GM06990 (cell line): Measurements from ENCODE around the gene PPP1R1C.
A peak's percentile ranks its signal among the peaks of the same experiment; 100 is the strongest.

Experiments
- DNase-seq: peaks from one replicate; pipeline ENCODE4 v3.0.0-alpha.2; 2011; ENCODE audit not compliant: insufficient read length; ENCODE audit errors: extremely low read depth
- H3K27me3 ChIP-seq: replicated peaks from 2 replicates; pipeline ENCODE4 v1.6.0; 2011; ENCODE audit warnings: low read length; ENCODE audit not compliant: control insufficient read depth, insufficient read depth
- H3K36me3 ChIP-seq: 2 replicates; pipeline ENCODE4 v1.5.1; 2011; ENCODE audit warnings: low read length; ENCODE audit not compliant: control insufficient read depth, insufficient read depth
- H3K4me3 ChIP-seq: replicated peaks from 2 replicates; pipeline ENCODE4 v1.5.1; 2011; ENCODE audit warnings: low read depth, mild to moderate bottlenecking, control low read depth, low read length
- CTCF ChIP-seq: IDR thresholded peaks from 2 replicates; pipeline ENCODE4 v1.5.1; 2011; ENCODE audit warnings: low read length, control low read depth, mild to moderate bottlenecking, inconsistent platforms; ENCODE audit not compliant: insufficient read depth, poor library complexity, severe bottlenecking

PPP1R1C gene

GRCh38 chr2:182077023-182077422 lies 91.4 kb downstream of the PPP1R1C start:
- no peak for TF ChIP-seq CTCF
- Histone ChIP-seq H3K4me3 (no peak overlapping the region), H3K27me3 (no peaks in the 10 kb centered on the region), H3K36me3 (no peaks in the 10 kb centered on the region)
- DNase-seq: no peak

GRCh38 chr2:182077448-182078142 lies 91.9 kb downstream of the PPP1R1C start:
- no peaks in the 10 kb centered on the region for H3K27me3 ChIP-seq
- DNase-seq: peak; percentile 31
- no peak overlapping the region for H3K4me3 ChIP-seq
- TF ChIP-seq CTCF: peak; percentile 56
- H3K36me3 ChIP-seq: no peaks in the 10 kb centered on the region

- no peak for DNase-seq
- TF ChIP-seq CTCF: no peak
- Histone ChIP-seq H3K27me3 (no peaks in the 10 kb centered on the region), H3K4me3 (no peak overlapping the region), H3K36me3 (no peaks in the 10 kb centered on the region)
Observed at GRCh38 chr2:182078988-182079602, 93.4 kb downstream of the PPP1R1C start.

- no peaks in the 10 kb centered on the region for H3K27me3 ChIP-seq
- no peak overlapping the region for H3K4me3 ChIP-seq
- DNase-seq: no peak
- no peaks in the 10 kb centered on the region for H3K36me3 ChIP-seq
- no peak for TF ChIP-seq CTCF
Observed at GRCh38 chr2:182080493-182080892, 94.8 kb downstream of the PPP1R1C start.

GRCh38 chr2:182081602-182082260 lies 96.1 kb downstream of the PPP1R1C start:
- H3K4me3 ChIP-seq: no peak overlapping the region
- no peak for DNase-seq
- no peak for TF ChIP-seq CTCF
- no peaks in the 10 kb centered on the region for H3K27me3 ChIP-seq
- no peaks in the 10 kb centered on the region for H3K36me3 ChIP-seq
